Activated CD4-positive, alpha-beta T cell treated with anti-CD3 and anti-CD28 coated beads, Interleukin-2, amount 50 U/mL, for 24 hours (primary cell): Measurements from ENCODE around the gene CYP4F22.
"Not testable (repeated sequence)": the region's sequence is repeated elsewhere in the genome, so short reads cannot be mapped to it uniquely, and the experiment has no call there.

ENCODE experiments used
- DNase-seq, 2 donors: peaks; one replicate each; pipeline ENCODE4 v3.0.0-alpha.2; 2020; ENCODE audit warnings: low read depth in 1 of 2, low spot score in 1 of 2

CYP4F22 gene

DNA sequence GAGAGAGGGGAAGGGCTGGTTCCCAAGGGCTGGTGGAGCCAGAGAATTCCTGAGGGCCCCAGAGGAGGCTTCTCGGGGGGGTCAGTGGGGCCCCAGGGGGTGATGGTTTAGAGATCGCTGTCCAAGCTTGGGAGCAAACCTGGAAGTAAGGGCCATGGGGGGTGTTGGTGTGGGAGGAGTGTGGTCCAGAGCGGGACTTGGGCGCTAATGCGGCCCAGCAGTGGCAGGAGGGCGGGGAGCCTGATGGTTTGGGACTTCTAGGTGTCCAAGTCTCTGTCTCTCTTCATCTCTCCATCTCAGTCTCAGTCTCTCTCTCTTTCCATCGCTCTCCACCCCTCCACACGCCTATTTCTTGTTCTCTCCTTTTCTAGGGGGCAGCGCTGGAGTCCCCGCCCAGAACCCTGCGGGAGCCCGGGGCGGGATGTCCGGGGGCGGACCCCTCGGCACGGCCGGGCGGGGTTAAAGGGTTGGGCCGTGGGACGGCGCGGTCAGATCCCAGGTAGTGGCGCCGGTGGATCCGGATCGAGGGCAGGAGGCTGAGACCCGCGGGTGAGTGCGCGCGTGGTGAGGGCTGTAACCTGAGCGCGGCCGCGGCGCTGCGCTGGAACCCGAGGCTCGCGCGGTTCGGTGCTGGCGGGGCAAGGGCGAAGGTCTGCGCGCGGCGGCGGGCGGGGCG, at the start of gene CYP4F22:
Gene CYP4F22, plus strand, starts transcription at position 491 of the 676 bp plus-strand sequence. CDS start 16,812 bp downstream, outside the sequence.
- DNase-seq = no peak

- DNase-seq = no peak
Measured at GRCh38 chr19:15461694-15462093, 46.6 kb upstream of the CYP4F22 start.

GRCh38 chr19:15463861-15464371, 44.4 kb upstream of the CYP4F22 start:
- peak; percentile 54 to 67 for DNase-seq

GRCh38 chr19:15464394-15465385, 43.6 kb upstream of the CYP4F22 start, which contains the start of gene RASAL3:
TSS of gene RASAL3 (minus strand) at chr19:15464544. CDS start at chr19:15464358, 186 bp downstream.
- DNase-seq = peak; percentile 29 to 53

DNA sequence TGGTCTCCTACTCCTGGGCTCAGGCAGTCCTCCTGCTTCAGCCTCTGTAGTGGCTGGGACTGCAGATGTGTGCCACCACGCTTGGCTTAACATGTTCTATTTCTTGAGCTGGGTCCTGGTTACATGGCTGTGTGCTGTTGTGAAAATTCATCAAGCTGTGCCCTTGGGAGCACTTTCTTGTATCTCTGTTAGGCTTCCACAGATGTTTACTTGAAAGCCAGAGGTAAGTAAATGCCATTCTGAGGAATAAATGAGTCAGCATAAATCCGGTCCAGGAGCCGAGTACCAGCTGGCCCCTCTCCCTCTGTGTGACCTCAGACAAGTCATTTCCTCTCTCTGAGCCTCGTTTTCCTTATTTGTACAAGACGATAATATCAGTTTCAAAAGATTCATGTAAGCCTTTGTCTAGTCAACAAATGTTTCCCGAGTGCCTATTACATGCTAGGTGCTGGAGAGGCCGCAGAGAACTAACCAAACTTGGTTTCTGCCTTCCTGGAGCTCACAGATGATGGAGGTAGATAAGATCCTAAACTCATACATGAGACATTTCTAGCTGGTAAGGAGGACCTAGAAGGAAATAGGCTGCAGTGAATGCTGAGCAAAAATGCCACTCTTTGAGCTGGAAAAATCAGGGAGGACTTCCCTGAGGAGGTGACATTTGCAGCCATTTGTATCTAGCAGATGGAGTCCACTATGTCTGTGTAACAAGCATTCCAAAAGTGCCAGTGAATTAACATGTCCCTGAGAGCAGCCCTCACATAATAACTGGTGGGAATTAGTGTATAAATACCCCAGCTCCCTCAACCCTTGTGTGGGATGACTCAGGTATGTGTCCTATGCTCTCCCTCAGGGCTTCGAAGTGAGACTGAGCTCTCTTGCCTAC, 41.2 kb upstream of the CYP4F22 start:
- DNase-seq = peak in 1 of 2 donors; percentile 69

DNA sequence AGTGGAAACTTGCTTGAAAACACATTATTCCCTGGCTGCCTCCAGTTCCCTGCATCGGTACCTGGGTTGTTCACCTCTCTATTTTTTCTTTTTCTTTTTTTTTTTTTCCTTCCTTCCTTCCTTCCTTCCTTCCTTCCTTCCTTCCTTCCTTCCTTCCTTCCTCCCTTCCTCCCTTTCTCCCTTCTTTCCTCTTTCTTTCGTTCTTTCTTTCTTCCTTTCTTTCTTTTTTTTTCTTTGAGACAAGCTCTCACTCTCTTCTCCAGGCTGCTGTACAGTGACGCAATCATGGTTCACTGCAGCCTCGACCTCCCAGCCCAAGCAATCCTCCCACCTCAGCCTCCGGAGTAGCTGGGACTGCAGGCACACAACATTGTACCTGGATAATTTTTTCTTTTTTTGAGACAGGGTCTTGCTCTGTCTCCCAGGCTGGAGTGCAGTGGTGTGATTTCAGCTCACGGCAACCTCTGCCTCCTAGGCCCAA, 40.6 kb upstream of the CYP4F22 start:
- no peak for DNase-seq

- DNase-seq = no peak
Measured at GRCh38 chr19:15468675-15469512, 39.4 kb upstream of the CYP4F22 start.

DNA sequence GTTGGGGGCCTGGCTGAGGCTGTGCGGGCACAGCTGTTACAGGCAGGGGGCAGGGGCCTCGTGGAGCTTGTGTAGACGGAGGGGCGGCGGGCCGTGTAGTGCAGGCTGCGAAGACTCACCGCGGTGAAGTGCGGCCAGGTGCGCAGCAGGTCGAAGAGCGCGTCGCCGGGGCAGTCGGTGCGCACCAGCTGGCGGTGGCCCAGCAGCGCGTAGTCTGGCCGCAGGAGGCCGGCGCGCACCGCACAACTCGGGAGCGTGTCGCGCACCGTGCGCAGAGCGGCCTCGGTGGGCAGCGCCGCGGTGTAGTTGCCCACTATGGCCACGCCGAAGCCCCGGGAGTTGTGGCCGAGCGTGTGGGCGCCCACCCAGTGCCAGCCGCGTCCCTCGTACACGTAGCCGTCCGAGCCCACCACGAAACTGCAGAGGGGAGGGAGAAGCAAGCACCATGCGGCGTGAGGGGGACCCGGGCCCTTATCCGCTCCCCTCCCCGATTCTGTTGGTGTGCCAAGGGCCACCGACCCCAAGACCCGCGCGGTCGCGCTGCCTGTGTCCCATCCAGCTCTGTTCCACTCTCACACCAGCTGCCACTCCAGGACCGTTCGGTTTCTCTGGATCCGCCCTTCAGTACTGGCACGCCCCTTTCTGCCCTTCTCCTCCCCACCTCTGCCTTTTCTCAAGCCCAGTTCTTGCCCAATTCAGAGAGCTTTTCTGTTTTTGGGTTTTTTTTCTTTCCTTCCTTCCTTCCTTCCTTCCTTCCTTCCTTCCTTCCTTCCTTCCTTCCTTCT, 38.6 kb upstream of the CYP4F22 start:
- DNase-seq = no peak

DNA sequence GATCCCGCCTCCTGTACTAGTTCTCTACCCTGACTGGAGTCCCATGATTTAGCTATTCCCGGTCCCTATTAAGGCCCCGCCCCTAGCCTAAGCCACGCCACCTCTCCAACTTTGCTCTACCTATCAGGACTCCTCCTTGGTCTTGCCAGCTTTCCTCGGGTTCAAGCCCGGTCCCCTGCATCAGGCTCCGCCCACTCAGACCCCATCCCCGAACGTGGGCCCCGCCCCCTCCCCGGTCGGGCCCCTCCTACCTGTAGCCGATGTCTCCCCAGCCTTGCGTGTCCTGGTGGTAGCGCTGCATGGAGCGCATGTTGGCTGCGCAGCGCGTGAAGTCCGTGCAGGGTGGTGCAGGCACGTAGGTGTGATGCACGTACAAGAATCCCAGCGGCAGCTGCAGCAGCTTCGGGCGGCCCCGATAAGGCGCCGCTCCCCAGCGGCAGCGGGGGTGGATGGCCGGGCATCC, 36.7 kb upstream of the CYP4F22 start:
- no peak for DNase-seq

GRCh38 chr19:15473821-15474220, 34.5 kb upstream of the CYP4F22 start:
- not testable (repeated sequence) for DNase-seq

DNA sequence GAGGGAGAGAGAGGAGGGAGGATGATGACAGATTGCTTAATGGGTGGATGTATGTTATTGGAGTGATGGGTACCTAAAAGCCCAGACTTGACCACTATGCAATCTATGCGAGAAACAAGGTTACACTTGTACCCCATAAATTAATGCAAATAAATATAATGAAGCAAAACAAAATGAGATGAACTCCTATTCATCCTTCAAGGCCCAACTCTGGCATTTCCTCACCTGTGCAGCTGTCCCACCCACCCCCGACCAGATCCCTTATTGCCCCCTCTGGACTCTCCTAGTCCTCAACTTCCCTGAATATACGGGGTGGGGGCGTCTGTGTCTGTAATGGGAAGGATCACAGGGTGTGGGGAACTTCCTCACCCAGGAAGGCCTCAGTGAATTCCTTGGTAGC, 33.2 kb upstream of the CYP4F22 start:
- DNase-seq = no peak

DNA sequence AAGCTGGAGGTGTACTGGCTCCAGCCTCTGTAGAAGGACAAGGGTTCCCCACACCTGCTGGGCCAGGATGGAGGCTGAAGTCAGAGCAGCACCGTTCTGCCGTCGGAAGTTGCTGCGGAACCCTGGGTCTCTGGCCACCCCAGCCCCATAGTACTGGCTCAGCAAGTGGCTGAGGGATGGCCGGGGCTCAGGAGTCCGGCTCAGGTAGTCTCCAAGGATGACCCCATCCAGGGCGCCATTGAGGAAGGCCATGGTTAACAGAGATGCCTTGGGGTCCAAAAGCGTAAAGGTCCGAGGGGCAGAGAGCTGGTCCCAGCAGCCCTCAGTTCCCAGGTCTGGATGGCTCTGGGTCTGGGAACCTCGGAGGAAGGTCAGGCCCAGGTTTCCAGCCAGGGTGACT, 32.7 kb upstream of the CYP4F22 start:
- no peak for DNase-seq

- DNase-seq = no peak
Measured at GRCh38 chr19:15476325-15476724, 32.0 kb upstream of the CYP4F22 start.

GRCh38 chr19:15479391-15480345, 28.7 kb upstream of the CYP4F22 start, which contains the start of gene PGLYRP2:
TSS of gene PGLYRP2 (minus strand) at chr19:15479501. CDS start at chr19:15479371, 130 bp downstream.
- no peak for DNase-seq

DNA sequence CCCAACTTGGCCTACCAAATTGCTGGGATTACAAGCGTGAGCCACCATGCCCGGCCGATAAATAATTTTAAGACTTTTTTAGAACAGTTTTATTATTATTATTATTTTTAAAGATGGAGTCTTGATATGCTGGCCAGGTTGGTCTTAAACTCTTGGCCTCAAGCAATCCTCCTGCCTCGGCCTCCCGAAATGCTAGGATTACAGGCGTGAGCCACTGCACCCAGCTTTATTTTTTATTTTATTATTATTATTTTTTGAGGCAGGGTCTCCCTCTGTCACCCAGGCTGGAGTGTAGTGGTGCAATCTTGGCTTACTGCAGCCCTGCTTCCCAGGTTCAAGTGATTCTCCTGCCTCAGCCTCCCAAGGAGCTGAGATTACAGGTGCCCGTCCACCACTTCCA, 27.3 kb upstream of the CYP4F22 start:
- not testable (repeated sequence) for DNase-seq

DNA sequence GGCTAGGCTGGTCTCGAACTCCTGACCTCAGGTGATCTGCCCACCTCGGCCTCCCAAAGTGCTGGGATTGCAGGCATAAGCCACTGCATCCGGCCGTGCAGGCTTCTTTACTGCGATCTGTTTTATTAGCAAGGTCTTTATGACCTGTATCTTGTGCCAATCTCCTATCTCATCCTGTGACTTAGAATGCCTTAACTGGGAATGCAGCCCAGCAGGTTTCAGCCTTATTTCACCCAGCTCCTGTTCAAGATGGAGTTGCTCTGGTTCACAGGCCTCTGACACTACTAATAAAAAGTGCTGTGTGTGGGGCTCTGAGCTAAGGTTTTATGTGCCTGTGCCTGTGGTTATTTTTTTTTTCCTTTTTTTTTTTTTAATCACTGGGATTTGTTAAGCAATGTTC, 22.6 kb upstream of the CYP4F22 start:
- not testable (repeated sequence) for DNase-seq

- no peak for DNase-seq
Measured at GRCh38 chr19:15487038-15487437, 21.3 kb upstream of the CYP4F22 start.
